NCI-H128 (cell line): Measurements from ENCODE around the gene OSBPL9.
"Not testable (repeated sequence)": the region's sequence is repeated elsewhere in the genome, so short reads cannot be mapped to it uniquely, and the experiment has no call there.

Experiments
- DNase-seq: peaks from one replicate; lab custom pipeline; 2025; ENCODE audit not compliant: unreplicated experiment; lab: John Stamatoyannopoulos, UW

Gene OSBPL9

DNA sequence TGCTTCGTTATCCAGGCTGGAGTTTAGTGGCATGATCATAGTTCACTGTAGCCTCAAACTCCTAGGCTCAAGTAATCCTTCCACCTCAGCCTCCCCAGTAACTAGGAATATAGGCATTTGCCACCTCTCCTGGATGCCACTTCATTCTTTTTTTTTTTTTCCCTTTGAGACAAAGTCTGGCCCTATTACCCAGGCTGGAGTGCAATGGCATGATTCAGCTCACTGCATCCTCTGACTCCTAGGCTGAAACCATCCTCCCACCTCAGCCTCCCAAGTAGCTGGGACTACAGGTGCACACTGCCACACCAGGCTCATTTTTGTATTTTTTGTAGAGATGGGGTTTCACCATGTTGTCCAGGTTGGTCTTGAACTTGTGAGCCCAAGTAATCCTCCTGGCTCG lies 19.3 kb downstream of the OSBPL9 start:
- no peak for DNase-seq

GRCh38 chr1:51636764-51637522 lies 20.1 kb downstream of the OSBPL9 start:
- no peak for DNase-seq

DNA sequence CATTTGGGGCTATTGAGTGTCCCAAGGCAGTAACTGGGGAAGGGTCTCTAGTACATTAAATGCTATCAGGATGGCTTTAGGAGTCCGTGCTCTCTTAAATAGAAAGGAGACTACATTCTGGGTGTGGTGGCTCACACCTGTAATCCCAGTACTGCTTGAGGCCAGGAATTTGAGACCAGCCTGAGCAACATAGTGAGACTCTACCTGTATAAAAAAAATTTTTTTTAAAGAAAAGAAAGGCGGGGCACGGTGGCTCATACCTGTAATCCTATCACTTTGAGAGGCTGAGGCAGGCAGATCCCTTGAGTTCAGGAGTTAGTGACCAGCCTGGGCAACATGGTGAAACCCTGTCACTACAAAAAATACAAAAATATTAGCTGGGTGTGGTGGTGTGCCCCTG lies 21.5 kb downstream of the OSBPL9 start:
- no peak for DNase-seq

GRCh38 chr1:51639694-51640093 lies 22.8 kb downstream of the OSBPL9 start:
- DNase-seq: no peak

- no peak for DNase-seq
Measured at GRCh38 chr1:51641096-51641495, 24.2 kb downstream of the OSBPL9 start.

DNA sequence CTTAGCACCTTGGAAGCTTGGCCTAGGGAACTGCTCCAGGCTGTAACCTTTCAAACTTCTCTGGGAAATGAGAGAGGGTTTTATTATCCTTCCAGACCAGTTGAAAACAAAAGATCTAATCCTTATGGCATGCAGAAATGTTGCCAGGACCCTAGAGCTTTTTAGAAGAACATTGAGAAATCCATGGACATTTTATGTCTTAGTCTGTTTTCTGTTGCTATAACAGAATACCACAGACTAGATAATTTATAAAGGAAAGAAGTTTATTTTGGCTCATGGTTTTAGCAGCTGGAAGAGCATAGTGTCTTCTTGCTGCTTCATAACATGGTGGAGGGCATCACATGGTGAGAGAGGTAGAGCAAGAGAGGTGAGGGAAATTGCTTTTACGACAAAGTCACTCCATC lies 25.8 kb downstream of the OSBPL9 start:
- DNase-seq: no peak

- peak; percentile 62 for DNase-seq
Measured at GRCh38 chr1:51643362-51643761, 26.5 kb downstream of the OSBPL9 start.

GRCh38 chr1:51644020-51644419 lies 27.1 kb downstream of the OSBPL9 start:
- no peak for DNase-seq

DNA sequence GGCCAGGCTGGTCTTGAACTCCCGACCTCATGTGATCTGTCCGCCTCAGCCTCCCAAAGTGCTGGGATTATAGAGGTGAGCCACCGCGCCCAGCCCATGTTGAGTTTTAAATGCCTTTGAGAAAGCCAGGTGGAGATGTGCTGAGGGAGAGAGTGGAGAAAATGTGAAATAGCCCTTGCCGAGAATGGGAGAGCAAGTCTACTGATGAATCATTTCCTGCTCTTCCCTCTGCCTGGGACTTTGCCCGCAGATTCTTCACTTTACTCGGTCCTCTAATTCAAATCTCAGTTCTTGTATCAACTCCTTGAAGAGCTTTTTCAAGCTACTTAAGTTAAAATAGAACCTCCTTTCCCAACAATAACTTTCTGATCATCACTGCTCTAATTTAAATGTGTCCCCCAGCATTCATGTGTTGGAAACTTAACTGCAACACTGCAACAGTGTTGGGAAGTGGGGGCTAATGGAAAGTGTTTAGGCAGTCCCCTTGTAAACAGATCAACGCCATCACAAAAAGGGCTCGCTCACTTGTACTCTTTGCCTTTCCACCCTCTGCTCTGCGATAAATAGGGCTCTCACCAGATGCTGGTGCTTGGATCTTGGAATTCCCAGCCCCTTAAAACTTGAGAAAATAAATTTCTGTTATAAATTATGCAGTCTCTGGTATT lies 27.8 kb downstream of the OSBPL9 start:
- no peak for DNase-seq

- DNase-seq: not testable (repeated sequence)
Measured at GRCh38 chr1:51646592-51646991, 29.7 kb downstream of the OSBPL9 start.

DNA sequence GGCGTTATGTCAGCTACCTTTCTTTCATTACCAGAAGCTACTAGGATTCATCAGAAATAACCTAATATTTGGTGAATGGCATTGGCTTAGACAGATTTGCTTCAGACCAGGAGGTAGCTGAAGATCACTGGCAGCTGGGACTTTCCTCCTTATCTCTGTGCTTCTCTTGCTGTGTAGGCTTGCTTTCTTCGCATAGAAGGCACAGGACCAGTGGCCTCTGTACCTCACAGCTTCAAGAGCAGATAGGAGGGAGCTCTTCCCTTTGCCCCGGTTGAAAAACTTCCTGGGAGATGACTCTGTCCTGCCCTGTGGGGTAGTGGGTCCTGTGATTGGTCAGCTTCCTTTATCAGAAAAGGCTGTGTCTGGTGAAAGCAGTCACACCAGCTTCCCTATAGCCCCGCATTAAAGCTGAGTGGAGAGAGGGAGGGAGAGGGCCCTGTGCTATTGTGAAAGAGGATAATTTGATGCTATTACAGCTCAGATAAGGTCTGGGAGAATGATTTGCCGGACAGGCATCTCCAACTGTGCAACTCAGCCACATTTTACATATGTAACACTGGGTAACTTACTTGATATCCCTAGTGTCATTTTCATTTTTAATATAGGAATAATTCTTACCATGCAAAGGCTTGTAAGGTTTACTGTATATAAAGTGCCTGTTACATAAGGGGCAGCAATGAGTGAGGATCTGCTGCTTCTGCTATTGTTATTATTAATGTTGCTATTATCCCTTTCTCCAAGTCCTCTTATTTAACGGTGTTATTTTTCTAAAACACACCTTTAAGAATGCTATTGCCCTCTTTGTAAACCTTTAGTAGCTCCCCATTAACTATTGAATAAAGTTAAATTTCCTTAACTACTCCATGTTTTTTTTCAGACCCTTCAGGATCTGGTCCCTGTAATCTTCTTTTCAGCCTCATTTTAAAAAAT lies 31.6 kb downstream of the OSBPL9 start:
- no peak for DNase-seq

GRCh38 chr1:51649593-51650091 lies 32.8 kb downstream of the OSBPL9 start:
- no peak for DNase-seq

GRCh38 chr1:51650198-51650597 lies 33.3 kb downstream of the OSBPL9 start:
- DNase-seq: no peak

- no peak for DNase-seq
Measured at GRCh38 chr1:51651552-51651942, 34.7 kb downstream of the OSBPL9 start.

DNA sequence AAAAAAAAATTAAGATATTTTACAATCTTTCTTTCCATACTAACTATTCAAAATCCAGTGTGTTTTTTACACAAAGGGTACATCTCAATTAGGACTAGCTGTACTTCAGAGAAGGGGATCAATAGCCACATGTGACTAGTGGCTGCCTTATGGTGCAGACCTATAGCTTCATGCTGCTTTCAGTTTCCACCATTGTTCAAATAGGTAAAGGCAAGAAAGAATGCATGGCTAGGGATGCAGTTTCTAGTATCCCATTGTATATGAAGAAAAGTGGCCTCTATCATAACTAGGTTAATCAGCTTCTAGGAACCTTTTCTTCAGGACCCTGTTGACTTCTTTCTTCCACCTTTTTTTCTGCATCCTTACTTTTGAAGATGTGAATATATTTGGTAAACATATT lies 35.7 kb downstream of the OSBPL9 start:
- DNase-seq: no peak

DNA sequence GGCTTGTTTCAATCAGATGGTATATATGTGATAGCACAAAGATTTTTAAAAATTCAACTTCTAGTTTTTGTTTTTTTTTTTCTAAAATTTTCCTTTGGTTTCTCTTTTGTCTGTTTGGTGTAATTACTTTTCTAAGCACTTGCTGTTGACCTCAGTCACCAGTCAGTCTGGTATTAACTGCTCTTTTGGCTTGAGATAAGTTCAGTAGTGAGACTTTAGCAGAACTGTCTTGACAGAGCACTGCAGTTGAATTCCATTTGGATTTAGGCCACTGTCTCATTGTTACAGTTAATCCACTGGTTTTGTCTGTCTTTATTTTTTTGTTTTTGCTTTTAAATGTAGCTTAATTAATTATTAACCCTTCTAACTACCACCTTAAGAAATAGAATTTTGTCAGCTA lies 36.2 kb downstream of the OSBPL9 start:
- no peak for DNase-seq

- DNase-seq: no peak
Measured at GRCh38 chr1:51654000-51654399, 37.1 kb downstream of the OSBPL9 start.

DNA sequence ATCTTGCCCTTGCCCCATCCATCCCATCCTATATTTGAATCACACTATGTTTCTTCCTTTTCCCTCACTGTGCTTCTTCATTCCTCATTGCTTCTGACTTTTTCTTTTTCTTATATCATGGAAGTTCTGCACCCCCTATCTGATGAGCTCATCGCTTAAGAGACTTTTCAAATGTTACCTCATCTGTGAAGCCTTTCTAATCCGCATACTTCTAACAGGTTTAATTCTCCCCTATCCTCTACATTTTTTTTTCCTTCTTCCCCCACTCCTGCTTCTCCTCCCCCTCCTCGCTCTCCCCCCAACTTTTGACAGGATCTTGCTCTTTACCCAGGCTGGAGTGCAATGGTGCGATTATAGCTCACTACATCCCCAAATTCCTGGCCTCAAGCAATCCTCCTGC lies 39.5 kb downstream of the OSBPL9 start:
- no peak for DNase-seq

DNA sequence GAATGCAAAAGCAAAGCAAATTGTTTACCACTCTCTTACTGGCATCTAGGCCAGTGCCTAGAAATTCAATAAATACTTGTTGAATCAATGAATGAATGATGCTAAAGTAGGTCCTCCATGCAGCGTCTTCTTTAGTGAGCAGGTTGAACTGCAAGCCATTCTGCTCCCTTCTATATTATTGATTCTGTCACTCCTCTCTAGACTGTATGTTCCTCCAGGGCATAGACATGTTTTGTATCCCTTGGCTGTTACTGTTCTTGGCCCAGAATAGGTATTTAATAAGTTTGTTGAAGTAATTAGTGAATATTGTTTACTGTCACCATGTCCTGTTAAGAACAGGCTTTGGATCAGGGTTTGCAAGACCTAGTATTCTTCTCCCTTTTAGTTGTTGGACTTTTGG lies 43.7 kb downstream of the OSBPL9 start:
- DNase-seq: no peak

DNA sequence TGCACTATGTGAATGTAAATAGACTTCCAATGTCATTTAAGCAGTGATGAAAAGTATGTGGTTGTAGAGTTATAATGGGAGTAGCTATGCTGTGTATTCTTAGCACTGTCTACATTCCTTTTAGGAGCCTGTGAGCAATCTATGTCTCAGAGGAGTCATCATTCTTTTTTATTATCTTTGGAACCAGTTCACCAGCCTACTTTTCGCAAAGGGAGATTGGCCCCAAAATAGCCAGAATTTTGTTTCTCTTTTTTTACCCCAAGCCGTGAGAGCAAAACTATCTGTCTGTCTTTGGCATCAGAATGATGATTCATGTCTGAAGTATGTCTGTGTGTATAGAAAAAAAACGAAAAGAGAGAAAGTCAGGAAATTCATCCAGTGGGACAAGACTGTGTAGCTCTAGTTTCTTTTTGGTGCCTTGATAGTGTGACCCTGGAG lies 44.2 kb downstream of the OSBPL9 start:
- DNase-seq: no peak

DNA sequence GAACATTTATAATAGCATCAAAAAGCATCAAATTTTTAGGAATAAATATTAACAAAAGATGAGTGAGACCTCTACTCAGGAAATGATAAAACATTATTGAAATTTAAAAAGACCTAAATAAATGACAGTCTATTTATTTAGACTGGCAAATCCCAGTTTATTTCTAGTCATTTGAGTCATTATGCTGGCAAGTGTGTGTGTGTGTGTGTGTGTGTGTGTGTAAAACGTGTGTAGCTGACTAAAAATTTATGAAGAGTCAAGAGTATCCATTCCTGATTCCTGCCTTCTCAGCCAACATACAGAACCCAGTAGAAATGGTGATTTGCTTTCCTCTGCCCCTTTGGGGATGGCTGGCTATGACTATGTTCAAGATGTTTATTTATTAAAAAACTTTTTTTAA lies 46.2 kb downstream of the OSBPL9 start:
- DNase-seq: no peak
